CD1c-positive myeloid dendritic cell (primary cell): ENCODE measurements around the gene CHSY1.
"Not testable (repeated sequence)": the region's sequence is repeated elsewhere in the genome, so short reads cannot be mapped to it uniquely, and the experiment has no call there.

Source experiments
- DNase-seq: peaks from one replicate; pipeline ENCODE4 v3.0.0-alpha.2; 2016; ENCODE audit errors: extremely low spot score

CHSY1 gene

DNA sequence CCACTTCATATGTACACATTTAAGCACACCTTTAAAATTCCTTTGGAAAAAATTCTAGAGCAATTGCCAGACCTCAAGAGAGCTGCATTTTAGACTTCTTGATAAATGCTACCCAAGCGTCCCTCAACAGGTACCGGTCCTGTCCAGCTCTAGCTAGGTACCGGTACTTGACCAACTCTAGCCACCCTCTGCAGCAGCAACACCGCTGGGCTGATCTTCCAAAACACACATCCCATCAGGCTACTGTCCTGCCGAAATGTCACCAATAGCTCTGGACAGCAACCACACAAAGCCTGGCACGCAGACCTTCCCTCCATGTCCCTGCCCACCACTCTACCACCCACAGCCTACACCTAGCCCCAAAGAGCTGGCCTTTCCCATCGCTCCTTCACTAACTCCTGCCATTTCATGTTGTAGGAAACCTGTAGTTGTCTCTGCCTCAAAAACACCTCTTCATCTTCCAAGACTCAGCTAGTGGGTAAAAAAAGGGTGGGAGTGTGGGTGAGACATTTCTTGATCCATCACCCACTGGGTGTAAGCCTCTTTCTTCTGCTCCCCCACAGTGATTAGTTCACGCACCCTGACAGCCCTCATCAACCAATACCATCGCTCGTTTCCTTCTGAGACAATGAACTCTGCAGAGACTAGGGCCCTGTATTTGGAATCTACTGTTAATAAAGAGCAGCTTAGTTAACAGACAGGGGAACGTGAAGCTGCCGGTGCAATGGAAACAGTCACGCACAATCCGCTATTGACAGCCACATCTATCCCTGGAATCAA, 6.8 kb downstream of the CHSY1 start:
- no peak for DNase-seq

DNA sequence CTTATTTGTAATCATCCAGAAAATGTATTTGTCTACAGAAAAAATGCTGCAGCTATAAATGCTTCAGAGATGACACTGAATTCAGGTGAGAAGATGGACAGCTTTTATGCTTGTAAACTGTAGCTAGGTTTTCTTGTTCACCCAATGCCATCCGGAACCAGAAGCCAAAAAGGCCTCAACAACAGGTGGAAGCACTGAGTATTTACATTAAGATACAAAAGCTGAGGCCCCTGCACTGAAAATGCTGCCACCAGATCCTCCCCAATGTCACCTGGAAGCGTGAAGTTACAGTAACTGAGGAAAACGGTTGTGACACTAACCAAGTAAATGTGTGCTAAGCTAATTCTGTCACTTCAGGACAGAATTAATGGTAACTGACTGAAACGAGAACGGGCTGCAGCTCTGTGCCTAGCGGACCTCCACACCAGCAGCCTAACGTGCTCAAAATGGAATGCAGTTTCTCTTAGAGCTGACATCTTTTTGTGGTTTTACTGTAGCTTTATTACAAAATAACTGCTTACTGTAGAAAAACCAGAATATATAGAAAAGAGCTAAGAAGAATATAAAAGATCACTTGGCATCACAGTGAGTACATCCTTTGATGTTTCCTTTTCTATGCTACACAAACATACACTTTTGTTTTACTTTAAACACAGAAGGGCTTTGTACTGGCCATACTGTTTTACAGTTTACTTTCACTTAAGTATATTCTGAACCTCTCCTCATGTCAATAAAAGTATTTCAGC, 7.6 kb downstream of the CHSY1 start:
- DNase-seq = no peak

DNA sequence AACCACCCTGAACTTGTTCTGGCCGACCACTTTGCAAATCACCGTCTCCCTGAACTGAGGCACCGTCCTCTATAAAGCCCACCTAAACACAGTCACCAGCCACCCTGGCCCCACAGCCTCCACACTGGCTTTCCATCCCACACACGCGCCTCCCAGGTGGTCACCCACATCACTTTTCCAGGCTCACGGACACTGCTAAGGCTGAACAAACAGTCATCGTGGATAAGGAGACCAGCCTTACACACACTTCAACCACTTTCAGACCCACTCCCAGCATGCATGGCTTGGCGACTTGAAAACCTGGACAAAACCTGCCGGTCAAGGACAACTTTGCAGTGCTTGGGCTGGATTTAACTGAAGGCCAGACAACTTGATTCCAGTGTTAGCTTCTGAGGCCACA, 8.4 kb downstream of the CHSY1 start:
- DNase-seq = no peak

DNA sequence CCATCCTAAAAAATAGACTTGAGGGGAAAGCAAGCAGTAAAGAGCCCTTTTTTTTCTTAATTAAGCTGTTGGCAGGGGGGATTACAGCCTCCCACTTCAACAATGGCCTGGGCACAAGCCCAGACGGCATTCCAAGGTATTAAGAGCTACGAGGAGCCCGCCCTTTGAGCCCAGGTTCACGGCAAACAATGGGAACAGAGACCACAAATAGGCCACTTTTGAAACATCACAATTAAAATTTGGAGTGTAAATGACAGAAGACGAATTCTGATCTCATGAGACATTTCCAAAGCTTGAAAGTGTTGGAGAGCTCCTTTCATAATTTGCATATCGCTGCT, 8.9 kb downstream of the CHSY1 start:
- DNase-seq = no peak

DNA sequence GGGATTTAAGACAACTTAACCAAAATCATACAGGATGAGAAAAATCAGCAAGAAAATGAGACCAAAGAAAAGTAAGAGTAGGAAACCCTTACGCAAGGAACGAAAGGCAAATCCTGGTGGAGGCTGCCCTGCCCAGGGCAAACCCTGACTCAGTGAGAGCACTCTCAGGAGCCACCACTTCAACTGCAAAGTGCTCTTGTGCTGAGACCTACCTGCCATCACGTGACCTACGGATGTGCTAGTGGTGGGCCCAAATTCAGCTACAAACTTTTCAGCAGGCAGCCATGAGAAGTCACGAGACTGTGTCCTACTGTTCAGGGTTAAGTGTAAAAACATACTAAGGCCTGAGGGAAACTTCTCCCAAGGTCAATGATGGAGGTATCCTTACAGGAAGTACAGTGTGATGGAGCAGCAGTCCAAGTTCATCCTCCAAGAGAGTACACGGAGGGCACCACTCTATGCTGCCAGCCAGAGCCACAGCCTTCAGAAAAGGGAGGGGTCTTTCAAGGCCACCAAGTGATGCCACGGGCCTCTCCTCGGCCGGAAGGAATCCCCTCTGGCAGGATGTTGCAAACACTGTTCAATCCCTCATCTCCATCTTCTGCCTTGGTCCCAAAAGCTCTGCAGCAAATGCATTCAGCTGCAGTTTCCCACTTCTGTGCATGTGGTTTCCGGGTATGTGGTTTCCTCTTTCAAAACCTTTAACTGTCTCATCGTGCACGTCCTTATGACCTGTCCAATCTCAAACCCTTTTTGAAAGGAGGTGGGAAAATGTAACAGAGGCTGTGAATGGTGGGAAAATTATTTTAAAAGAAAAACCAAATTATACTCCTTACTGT, 9.5 kb downstream of the CHSY1 start:
- DNase-seq = peak; percentile 72

DNA sequence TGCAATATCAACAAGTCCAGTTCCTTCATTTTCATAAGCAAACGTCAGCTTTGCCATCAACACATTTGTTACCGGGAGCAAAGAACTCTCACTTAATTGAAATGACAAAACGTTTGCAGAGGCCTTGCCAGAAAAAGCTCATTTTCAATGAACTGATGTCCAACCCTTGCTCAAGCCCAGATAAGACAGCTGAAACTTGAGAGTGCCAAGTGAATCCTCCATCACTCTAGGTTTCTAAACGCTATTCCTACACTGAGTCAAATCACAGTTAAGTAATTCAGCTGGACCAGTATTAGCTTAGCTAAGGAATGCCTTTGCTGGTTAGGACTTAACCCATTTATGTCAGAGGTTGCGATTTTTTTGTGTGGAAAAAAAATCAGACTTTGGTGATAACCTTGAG, 11.5 kb downstream of the CHSY1 start:
- DNase-seq = no peak

DNA sequence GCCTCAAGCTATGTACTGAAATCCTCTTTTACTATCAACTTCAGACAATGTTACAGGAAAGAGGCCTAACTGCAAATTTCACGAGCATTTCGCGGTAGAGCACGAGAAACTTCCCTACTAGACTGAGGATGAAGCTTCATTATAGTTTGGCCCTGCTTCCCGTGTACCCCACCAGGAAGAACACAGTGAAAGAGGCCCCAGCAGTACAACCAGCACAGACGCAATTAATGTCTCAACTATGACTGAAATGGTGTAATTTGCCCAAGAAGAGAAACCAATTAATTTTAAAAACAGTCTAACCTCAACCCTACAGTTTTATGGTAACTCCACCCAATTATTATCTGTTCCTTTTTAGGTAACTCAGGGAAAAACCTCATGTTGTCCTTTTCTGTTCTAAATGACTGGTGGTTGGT, 12.1 kb downstream of the CHSY1 start:
- peak; percentile 15 for DNase-seq

DNA sequence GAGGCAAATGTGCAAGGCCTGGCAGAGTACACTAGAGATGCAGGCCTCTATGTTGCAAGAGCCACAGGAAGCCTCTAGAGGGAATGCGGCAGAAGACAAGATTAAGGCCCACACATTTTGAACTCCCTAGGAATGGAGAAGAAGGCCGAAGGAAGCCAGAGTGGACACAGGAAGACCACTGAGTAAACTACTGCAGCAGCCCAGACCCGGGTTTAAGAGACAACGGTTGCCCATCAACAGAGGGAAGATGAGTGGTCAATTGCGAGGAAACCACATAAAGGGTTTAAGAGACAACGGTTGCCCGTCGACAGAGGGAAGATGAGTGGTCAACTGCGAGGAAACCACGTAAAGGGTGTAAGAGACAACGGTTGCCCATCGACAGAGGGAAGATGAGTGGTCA, 14.6 kb downstream of the CHSY1 start:
- peak; percentile 29 for DNase-seq

DNA sequence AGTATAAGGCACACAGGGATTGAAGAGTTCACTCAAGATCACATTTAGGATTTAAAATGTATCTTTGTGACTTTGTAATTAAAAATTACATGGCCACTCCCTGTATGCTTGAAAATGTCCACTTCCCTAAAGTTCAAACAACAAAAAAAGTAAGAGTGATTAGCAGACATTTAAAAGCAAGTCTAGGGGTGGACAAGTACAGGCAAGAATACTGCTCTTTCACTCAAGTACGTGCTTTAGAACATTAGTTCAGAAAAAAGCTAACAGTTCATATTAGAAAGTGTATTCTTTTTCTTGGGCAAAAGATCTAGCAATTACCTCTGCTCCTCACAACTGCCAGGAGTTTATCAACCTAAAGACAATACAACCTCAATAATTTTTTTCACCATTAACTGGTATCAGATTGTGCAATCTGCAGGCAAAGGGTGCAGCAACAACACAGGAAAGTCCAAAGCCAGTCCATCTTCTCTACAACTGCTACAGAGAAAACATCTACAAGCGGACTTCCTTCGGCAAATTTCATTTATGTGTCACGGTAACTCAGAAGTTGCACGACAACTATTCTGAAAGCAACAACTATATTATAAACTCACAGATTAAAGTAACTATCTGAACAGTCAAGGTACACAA, 18.1 kb downstream of the CHSY1 start:
- no peak for DNase-seq

DNA sequence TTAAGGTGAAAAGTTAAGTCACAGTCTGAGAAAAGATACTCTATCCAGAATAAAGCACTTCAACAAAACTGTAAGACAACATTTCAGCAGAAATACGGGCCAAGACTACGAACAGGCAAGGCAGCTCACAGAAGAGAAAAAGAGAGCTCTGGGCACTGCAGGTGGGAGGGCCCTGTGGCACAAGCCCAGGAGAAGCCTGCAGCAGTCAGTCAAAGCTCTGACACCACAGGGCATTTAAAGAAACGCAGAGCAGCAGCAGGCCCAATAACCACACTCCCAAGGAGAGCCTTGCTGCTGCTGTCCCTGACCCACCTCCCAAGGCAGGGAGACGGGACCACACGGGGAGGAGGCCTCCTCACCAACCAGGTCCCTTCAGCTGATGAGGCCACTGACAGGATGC, 19.2 kb downstream of the CHSY1 start:
- DNase-seq = no peak

DNA sequence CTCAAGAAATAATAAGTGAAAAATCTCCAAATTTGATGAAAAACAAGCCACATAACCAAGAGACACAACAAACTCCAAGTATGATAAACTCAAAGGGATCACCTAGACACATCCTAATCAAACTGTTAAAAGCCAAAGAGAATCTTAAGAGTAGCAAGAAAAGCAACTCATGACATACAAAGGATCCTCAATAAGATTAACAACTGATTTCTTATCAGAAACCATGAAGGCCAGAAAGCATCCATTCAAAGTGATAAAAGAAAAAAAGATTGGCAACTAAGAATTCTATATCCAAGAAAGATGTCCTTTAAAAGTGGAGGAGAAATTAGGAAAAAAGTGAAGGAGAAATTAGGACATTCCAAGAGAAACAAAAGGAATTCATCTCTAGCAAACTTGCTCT, 23.5 kb downstream of the CHSY1 start:
- DNase-seq = no peak

DNA sequence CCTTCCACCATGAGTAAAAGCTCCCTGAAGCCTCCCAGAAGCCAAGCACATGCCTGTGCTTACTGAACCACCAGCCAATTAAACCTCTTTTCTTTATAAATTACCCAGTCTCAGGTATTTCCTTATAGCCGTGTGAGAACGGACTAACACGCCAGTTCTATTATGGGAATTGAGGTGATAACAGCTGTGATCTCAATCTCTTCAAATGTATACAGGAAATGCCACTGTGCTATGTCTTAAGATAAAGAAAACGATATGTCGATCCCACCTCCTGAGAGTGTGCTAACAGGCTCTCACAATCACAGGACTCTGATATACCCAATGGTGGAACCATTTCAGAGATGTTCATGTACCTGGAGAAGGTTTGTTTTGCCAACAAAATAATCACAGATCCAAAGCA, 26.2 kb downstream of the CHSY1 start:
- DNase-seq = no peak

DNA sequence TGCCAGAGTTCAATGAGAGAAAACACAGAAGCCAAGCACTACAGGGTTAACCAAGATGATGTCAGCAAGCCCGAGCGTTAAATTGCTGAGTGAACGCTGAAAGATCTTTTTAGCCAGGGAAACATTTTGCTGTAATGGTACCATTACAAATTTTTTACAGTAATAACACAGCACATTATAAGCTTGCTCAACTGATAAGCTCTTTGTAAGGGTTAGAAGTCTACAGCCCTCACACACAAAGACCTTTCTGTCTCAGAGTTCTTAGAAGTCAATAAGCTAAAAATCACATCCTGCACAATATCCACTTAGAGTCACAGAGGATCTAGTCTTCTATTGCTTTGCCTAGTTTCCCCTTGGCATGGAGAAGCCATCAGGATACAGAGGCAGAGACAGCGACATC, 29.9 kb downstream of the CHSY1 start:
- no peak for DNase-seq

DNA sequence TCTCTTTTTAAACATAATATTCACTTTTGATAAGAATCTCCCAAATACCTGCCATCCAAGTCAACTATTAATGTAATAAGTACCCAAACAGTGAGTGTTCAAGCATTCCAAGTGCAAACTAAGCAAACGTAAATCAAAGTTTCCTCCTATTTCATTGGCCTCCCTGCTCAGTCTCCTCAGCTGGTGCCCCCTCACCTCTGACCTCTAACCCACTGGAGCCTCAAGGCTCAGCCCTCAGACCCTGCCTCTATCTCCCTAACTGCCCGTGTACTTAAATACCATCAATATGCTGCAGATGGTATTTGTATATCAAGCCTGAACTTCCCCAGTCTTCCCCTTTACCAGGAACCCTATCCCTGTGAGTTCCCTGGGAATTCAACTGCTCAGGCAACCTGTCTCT, 31.8 kb downstream of the CHSY1 start:
- DNase-seq = no peak

DNA sequence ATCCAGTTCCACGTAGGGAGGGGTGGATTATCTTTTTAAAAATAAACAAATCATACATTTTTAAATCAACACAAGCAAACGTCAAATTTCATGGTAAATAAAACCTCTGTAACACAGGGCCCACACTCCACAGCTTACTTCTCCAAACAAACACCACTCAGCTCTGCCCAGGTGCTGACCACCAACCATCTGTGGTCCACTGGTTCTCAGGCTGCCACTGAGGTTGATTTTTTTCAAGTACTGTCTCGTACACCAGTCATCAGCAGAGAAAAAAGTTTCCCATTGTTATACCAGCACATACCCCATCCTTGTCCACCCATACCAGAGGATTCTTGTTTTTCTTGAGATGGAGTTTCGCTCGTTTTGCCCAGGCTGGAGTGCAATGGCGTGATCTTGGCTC, 32.4 kb downstream of the CHSY1 start:
- no peak for DNase-seq

DNA sequence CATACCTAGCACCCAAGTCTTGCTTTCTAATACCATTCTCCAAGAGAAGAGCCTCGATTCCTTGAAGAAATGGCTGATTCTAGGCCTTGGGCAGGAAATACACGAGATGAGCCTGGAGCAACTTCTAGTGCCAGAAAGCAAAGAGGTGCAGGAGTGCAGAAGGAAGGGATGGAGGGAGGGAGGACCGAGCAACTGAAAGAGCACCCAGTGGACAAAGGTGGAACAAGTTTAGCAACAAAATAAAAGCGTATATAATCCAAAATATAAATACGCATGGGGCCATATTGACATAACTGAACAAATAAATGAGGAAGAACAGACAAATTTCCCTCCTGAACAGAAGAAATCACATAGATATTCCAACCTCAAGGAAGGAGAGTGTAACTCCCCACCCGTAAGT, 34.4 kb downstream of the CHSY1 start:
- DNase-seq = no peak

DNA sequence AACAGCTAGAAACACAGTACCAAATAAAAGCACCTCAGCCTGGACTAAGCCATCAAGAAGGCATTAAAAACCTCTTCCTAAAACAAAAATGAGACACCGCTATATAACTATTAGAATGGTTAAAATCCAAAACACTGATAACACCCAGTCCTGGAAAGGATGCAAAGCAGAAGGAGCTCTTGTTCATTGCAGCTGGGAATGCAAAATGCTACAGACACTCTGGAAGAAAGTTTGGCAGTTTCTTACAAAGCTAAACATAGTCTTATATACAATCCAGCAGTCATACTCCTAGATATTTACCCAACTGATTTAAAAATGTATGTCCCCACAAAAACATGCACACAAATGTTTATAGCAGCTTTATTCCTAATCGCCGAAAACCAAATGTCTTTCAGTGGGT, 35.7 kb downstream of the CHSY1 start:
- DNase-seq = no peak

DNA sequence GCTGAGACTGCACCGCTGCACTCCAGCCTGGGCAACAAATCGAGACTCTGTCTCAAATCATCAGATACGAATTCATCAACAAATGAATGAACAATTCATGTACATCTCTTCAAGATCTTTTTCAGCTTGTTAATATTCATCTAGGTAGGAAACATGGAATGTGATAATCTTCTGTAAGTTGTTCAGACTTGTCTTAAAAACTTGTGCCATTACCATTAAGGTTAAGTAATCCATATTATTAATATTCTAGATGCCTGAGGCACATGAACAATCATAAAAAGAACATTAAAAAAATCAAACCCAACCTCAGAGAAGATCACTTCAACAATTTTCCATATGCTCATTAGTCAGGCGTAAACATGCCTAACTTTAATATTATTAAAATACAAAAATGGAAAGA, 36.2 kb downstream of the CHSY1 start:
- DNase-seq = no peak

DNA sequence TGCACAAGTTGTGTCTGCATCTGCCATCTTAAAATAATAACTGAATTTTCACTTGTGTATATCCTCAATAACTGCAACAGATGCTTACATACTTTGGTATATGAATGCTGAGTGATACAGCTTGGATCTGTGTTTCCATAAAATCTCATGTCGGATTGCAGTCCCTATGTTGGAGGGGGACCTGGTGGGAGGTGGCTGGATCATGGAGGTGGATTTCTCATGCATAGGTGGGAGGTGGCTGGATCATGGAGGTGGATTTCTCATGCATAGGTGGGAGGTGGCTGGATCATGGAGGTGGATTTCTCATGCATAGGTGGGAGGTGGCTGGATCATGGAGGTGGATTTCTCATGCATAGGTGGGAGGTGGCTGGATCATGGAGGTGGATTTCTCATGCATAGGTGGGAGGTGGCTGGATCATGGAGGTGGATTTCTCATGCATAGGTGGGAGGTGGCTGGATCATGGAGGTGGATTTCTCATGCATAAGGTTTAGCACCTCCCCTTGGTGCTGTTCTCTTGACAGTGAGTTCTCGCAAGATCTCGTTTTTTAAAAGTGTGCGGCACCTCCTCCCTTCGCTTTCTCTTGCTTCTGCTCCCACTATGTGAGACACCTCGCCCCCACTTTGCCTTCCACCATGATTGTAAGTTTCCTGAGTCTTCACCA, 37.3 kb downstream of the CHSY1 start:
- DNase-seq = not testable (repeated sequence)

DNA sequence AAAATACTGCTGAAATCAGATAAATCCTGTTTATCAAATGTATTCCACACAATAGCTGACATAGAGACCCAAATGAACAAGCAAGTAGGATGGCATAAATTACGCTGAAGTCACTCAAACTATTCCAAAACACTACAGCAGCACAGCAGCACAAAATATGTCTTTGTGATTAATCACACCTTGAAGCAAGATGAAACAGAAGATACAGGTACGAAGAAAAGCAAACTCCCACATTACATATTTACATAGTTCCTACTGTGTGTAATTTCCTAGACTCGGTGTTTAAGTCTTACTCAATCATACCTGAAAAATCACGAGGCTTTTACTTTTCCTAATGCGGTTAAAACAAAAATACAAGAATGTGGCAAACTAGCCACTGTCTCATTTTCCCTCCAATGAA, 38.3 kb downstream of the CHSY1 start:
- no peak for DNase-seq

DNA sequence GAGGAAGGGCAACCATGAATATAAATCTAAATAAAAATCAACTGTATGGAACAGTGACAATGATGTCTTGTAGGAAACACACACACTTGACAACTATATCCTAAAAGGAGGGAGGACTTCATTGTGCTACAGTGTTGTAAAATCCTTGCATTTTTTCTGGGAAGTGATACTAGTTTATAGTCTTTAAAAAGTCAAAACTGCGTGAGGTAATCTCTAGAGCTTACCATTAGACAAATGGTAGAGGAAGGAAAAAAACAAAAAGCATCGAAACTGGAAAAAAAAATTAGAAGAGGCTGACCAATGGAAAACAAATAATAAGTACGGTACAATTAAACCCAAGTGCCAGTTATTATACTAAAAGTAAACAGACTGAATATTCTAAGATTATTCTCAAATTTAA, 38.7 kb downstream of the CHSY1 start:
- DNase-seq = peak; percentile 49

DNA sequence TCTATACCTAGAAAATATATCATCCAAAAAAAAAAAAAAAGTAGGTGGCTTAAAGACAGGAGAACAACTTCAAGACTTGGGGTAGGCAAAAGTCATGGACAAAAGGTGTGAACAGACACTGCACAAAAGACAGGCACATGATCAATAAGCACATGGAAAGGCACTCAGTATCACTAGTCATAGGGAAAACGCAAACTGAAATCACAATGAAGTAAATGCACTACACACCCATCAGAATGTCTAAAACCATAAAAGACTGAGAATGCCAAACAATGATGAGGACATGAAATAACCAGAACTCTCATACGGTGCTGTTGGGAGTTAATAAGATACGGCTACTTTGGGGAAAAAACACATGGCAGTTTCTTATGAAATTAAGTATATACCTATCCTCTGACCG, 40.0 kb downstream of the CHSY1 start:
- no peak for DNase-seq
